SH-SY5Y (cell line): ENCODE data around the gene DMBX1.

ENCODE experiments used
- GATA2 ChIP-seq: IDR thresholded peaks from 2 replicates; pipeline ENCODE4 v1.6.1; 2011; ENCODE audit warnings: mild to moderate bottlenecking, low read depth, low read length
- GATA3 ChIP-seq: IDR thresholded peaks from 2 replicates; pipeline ENCODE4 v1.6.1; 2011; ENCODE audit warnings: low read depth, mild to moderate bottlenecking, low read length, moderate library complexity

- TF ChIP-seq GATA3 (no peak), GATA2 (no peak)
These were observed 37.2 kb downstream of the DMBX1 start for GRCh38 chr1:46526691-46527291.
